ENCODE data around the gene RAB20. TPM values are rescaled to one million over a fixed set of nuclear protein-coding genes. Genes with fewer than 3 reads are reported as not detected.

Gene RAB20
- total and polyA plus RNA-seq, 2 experiments from 2014 or later, result 28.3 to 37.4 TPM

DNA sequence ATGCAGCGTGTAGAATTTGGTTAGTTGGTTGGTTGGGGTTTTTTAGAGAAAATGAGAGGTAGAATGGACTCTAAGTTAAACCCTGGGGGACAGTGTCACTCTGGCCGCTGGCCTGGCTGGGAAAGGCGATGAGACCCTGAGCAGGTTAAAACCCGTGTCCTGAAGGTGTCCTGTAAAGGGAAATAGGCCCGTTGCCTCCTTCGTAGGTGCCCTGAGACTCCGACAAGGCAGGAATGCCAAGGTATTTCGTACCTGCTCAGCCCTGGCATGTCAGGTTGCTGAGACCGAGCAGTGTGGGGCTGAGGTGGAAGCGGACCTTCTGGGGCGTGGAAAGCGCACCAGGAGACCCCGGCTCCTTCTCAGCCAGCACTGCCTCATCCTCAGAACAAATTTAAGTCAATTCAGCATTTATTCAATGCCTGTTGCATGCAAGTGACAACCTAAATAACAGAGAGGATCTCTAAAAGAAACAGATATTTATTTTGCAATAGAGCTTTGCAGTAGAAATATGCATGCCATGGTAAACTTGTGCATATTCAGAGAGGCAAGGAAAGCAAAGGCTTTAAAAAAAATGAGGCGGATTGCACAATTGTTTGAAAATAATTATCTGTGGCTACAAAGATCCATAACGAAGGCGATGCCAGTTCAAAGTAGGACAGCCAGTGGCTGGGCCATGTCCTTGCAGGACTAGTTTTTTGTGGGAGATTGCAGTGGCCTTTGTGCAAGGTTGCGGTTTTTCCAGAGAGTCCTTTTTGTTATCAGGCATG is 1.4 kb upstream of the RAB20 start:
- Histone ChIP-seq H3K4me1 (ENCODE audit: insufficient read depth) (peaks cover 23% of the 10 kb centered on the region), H3K9me3 (ENCODE audit: low read depth) (no peaks in the 10 kb centered on the region), H3K9me2 (replicated peaks; ENCODE audit: insufficient read depth) (no peaks in the 10 kb centered on the region), H3K36me3 (replicated peaks; ENCODE audit: insufficient read depth, low read depth) (no peaks in the 10 kb centered on the region), H3K4me3 (peak overlapping the region; percentile 97), H3K27me3 (no peaks in the 10 kb centered on the region), H2AFZ (no peak overlapping the region), H3K4me2 (peak overlapping the region; percentile 85), H4K20me1 (ENCODE audit: insufficient read depth, poor library complexity, severe bottlenecking) (no peaks in the 10 kb centered on the region), H3K79me2 (peaks cover 34% of the 10 kb centered on the region), H3K27ac (peak overlapping the region; percentile 98)
- WGBS (ENCODE audit: low lambda C conversion rate, missing lambda C conversion rate), result 89% methylated on average over 17 of the region's 17 CpGs
- TF ChIP-seq, protein P1, sequence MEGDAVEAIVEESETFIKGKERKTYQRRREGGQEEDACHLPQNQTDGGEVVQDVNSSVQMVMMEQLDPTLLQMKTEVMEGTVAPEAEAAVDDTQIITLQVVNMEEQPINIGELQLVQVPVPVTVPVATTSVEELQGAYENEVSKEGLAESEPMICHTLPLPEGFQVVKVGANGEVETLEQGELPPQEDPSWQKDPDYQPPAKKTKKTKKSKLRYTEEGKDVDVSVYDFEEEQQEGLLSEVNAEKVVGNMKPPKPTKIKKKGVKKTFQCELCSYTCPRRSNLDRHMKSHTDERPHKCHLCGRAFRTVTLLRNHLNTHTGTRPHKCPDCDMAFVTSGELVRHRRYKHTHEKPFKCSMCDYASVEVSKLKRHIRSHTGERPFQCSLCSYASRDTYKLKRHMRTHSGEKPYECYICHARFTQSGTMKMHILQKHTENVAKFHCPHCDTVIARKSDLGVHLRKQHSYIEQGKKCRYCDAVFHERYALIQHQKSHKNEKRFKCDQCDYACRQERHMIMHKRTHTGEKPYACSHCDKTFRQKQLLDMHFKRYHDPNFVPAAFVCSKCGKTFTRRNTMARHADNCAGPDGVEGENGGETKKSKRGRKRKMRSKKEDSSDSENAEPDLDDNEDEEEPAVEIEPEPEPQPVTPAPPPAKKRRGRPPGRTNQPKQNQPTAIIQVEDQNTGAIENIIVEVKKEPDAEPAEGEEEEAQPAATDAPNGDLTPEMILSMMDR (IDR thresholded peaks at IDR 0.05; ENCODE audit: poor library complexity), result no peak
- TF ChIP-seq EZH2phosphoT487 (IDR thresholded peaks at IDR 0.05; ENCODE audit: low read depth, severe bottlenecking, unreplicated experiment), result no peak
- TF ChIP-seq EZH2 (IDR thresholded peaks at IDR 0.05; ENCODE audit: borderline replicate concordance), result no peak
- no peak for DNase-seq (ENCODE audit: low spot score)

DNA sequence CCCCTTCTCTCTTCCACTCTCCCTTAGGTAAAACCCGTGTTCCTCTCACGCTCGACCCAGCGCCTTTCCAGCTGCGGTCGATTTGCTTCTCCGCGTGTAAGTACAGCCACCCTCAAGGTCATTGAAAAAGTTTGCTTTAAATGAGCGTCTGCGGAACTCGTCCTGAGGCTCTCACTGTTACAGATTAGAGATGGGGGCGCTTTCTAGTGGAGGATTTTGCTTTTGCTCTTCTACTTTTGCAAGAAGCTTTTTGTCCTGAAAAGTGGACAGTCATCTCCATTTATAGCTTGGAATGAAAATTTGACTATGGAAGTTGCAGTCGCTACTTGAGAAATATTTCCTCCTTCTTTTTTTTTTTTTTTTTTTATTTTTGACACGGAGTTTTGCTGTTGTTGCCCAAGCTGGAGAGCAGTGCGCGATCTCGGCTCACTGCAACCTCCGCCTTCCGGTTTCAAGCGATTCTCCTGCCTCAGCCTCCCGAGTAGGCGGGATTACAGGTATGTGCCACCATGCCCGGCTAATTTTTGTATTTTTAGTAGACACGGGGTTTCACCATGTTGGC is 595 bp upstream of the RAB20 start:
- H3K27ac ChIP-seq, result peak overlapping the region; percentile 98
- peaks cover 42% of the 10 kb centered on the region for H3K79me2 ChIP-seq
- no peaks in the 10 kb centered on the region for H3K9me2 ChIP-seq (replicated peaks; ENCODE audit: insufficient read depth)
- peak overlapping the region; percentile 88 for H2AFZ ChIP-seq
- TF ChIP-seq EZH2phosphoT487 (IDR thresholded peaks at IDR 0.05; ENCODE audit: low read depth, severe bottlenecking, unreplicated experiment), result no peak
- TF ChIP-seq, protein P1 (IDR thresholded peaks at IDR 0.05; ENCODE audit: poor library complexity), result peak; percentile 13
- TF ChIP-seq EZH2 (IDR thresholded peaks at IDR 0.05; ENCODE audit: borderline replicate concordance), result no peak
- H3K36me3 ChIP-seq (replicated peaks; ENCODE audit: insufficient read depth, low read depth), result no peaks in the 10 kb centered on the region
- DNase-seq (ENCODE audit: low spot score), result no peak
- no peaks in the 10 kb centered on the region for H3K27me3 ChIP-seq
- peaks cover 23% of the 10 kb centered on the region for H3K4me1 ChIP-seq (ENCODE audit: insufficient read depth)
- H3K4me2 ChIP-seq, result peak overlapping the region; percentile 85
- peak overlapping the region; percentile 97 for H3K4me3 ChIP-seq
- H4K20me1 ChIP-seq (ENCODE audit: insufficient read depth, poor library complexity, severe bottlenecking), result no peaks in the 10 kb centered on the region
- 32% methylated on average over 24 of the region's 24 CpGs for WGBS (ENCODE audit: low lambda C conversion rate, missing lambda C conversion rate)
- no peaks in the 10 kb centered on the region for H3K9me3 ChIP-seq (ENCODE audit: low read depth)

DNA sequence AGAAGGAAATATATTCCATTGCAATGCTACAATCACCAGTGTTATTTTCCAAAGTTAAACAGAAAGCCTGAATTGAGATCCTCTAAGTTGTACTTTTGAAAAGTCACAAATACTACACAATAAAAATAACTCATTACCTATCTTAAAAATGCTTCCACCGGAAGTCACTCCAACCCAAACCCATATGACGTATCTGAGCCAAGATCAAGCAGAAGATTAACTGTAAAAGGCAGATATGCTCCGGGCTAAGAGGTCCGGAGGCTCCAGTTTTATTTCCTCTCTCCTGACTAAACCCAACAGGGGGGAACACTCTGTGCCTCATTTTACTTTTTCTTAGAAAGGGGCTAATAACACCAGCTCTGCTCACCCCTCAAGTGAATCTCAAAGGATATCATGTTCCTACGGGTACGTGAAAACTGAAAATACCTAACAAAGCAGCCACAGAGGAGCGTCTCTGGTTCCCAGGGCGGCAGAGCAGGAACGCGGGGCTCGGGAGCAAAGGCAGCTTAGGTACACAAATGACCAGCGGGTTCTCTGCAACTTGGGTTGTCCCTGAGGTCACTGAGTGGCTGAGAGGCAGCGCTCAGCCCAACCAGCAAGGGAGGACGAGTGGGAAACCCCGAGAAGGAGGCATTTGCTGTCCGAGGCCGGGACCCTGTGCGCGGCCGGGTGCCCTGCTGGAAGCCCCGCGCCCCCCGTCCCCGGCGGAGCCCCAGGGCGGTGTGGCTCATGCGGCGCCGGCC is 750 bp downstream of the RAB20 start:
- no peaks in the 10 kb centered on the region for H4K20me1 ChIP-seq (ENCODE audit: insufficient read depth, poor library complexity, severe bottlenecking)
- peaks cover 35% of the 10 kb centered on the region for H3K4me1 ChIP-seq (ENCODE audit: insufficient read depth)
- no peaks in the 10 kb centered on the region for H3K9me2 ChIP-seq (replicated peaks; ENCODE audit: insufficient read depth)
- H3K27ac ChIP-seq, result peak overlapping the region; percentile 98
- peaks cover 50% of the 10 kb centered on the region for H3K79me2 ChIP-seq
- H3K9me3 ChIP-seq (ENCODE audit: low read depth), result no peaks in the 10 kb centered on the region
- TF ChIP-seq EZH2phosphoT487 (IDR thresholded peaks at IDR 0.05; ENCODE audit: low read depth, severe bottlenecking, unreplicated experiment) (no peak), EZH2 (IDR thresholded peaks at IDR 0.05; ENCODE audit: borderline replicate concordance) (no peak)
- TF ChIP-seq, protein P1 (IDR thresholded peaks at IDR 0.05; ENCODE audit: poor library complexity), result no peak
- peak overlapping the region; percentile 97 for H3K4me3 ChIP-seq
- DNase-seq (ENCODE audit: low spot score), result peak; percentile 60
- H2AFZ ChIP-seq, result peak overlapping the region; percentile 90
- WGBS (ENCODE audit: low lambda C conversion rate, missing lambda C conversion rate), result 4% methylated on average over 20 of the region's 29 CpGs
- peak overlapping the region; percentile 85 for H3K4me2 ChIP-seq
- no peaks in the 10 kb centered on the region for H3K36me3 ChIP-seq (replicated peaks; ENCODE audit: insufficient read depth, low read depth)
- no peaks in the 10 kb centered on the region for H3K27me3 ChIP-seq

Measured in hepatocyte (in vitro differentiated cells).